HepG2 (cell line): ENCODE measurements around the gene SH3D19. TPM values are rescaled to one million over a fixed set of nuclear protein-coding genes. Genes with fewer than 3 reads are reported as not detected.

ENCODE experiments used
- AGO1 ChIP-seq: fragments of 200-400 bp; formaldehyde crosslinking; IDR thresholded peaks from 2 replicates; pipeline ENCODE4 v1.6.1; 2017; ENCODE audit warnings: mild to moderate bottlenecking, low read depth, low read length, moderate library complexity; ENCODE audit not compliant: poor library complexity, severe bottlenecking
- CBX5 ChIP-seq: sonication (generic); formaldehyde crosslinking; IDR thresholded peaks from 2 replicates; pipeline ENCODE4 v1.4.0; 2020; ENCODE audit warnings: missing genetic modification reagents, borderline replicate concordance
- DPF2 ChIP-seq: sonication (generic); formaldehyde crosslinking; IDR thresholded peaks from 2 replicates; pipeline ENCODE4 v1.4.0; 2020; ENCODE audit warnings: mild to moderate bottlenecking, low read depth, missing genetic modification reagents, borderline replicate concordance
- ELF4 ChIP-seq: sonication (generic); formaldehyde crosslinking; IDR thresholded peaks from 2 replicates; pipeline ENCODE4 v1.5.0; 2020; ENCODE audit warnings: missing genetic modification reagents, mild to moderate bottlenecking, moderate library complexity, borderline replicate concordance
- IKZF4 ChIP-seq: sonication (generic); formaldehyde crosslinking; IDR thresholded peaks from 2 replicates; pipeline ENCODE4 v1.5.1; 2020; ENCODE audit warnings: borderline replicate concordance, mild to moderate bottlenecking, low read depth, missing genetic modification reagents; ENCODE audit errors: not compliant biosample characterization
- KAT7 ChIP-seq: IDR thresholded peaks from 2 replicates; pipeline ENCODE4 v1.6.1; 2018; ENCODE audit warnings: borderline replicate concordance, missing compliant biosample characterization
- KMT2B ChIP-seq: IDR thresholded peaks from 2 replicates; pipeline ENCODE4 v1.6.1; 2016; ENCODE audit warnings: missing genetic modification reagents, missing compliant biosample characterization
- MAZ ChIP-seq, 2 experiments: sonication (generic) in 1 of 2; formaldehyde crosslinking in 1 of 2; IDR thresholded peaks; 2 replicates each; pipeline versions ENCODE4 v1.5.0 to v1.6.1; 2012 to 2020; ENCODE audit warnings: low read depth in 2 of 2, mild to moderate bottlenecking in 2 of 2, borderline replicate concordance in 1 of 2, improper control_type of control experiment in 1 of 2, low read length in 1 of 2, missing genetic modification reagents in 1 of 2, moderate library complexity in 1 of 2
- MED8 ChIP-seq: sonication (generic); formaldehyde crosslinking; IDR thresholded peaks from 2 replicates; pipeline ENCODE4 v1.8.1; 2023; ENCODE audit warnings: mild to moderate bottlenecking, missing genetic modification reagents; ENCODE audit not compliant: insufficient replicate concordance
- NRL ChIP-seq: sonication (generic); formaldehyde crosslinking; IDR thresholded peaks from 2 replicates; pipeline ENCODE4 v1.5.0; 2020; ENCODE audit warnings: missing genetic modification reagents, mild to moderate bottlenecking, moderate library complexity, borderline replicate concordance
- PHF5A ChIP-seq: IDR thresholded peaks from one replicate; pipeline ENCODE4 v1.6.1; 2018; ENCODE audit warnings: low read depth, missing genetic modification reagents; ENCODE audit not compliant: unreplicated experiment
- PTBP1 ChIP-seq: fragments of 200-400 bp; formaldehyde crosslinking; IDR thresholded peaks from 2 replicates; pipeline ENCODE4 v1.6.1; 2018; ENCODE audit warnings: low read length, low read depth; ENCODE audit not compliant: poor library complexity, severe bottlenecking
- REL ChIP-seq: sonication (generic); formaldehyde crosslinking; conservative IDR thresholded peaks from 2 replicates; pipeline ENCODE4 v1.8.0; 2022; ENCODE audit warnings: mild to moderate bottlenecking, missing genetic modification reagents, moderate library complexity
- SCMH1 ChIP-seq: sonication (generic); formaldehyde crosslinking; IDR thresholded peaks from 2 replicates; pipeline ENCODE4 v1.9.0; 2021; ENCODE audit warnings: missing genetic modification reagents, mild to moderate bottlenecking, borderline replicate concordance
- THAP8 ChIP-seq: sonication (generic); formaldehyde crosslinking; IDR thresholded peaks from 2 replicates; pipeline ENCODE4 v1.5.1; 2020; ENCODE audit warnings: missing genetic modification reagents, mild to moderate bottlenecking, borderline replicate concordance
- ZNF331 ChIP-seq: sonication (generic); formaldehyde crosslinking; IDR thresholded peaks from 2 replicates; pipeline ENCODE4 v1.4.0; 2020; ENCODE audit warnings: missing genetic modification reagents
- ZNF607 ChIP-seq: sonication (generic); formaldehyde crosslinking; IDR thresholded peaks from 2 replicates; pipeline ENCODE4 v1.5.1; 2020; ENCODE audit warnings: missing genetic modification reagents, mild to moderate bottlenecking, borderline replicate concordance
- ZNF7 ChIP-seq: IDR thresholded peaks from 2 replicates; pipeline ENCODE4 v1.6.1; 2016; ENCODE audit warnings: missing biosample characterization, missing genetic modification reagents
- ZNF720 ChIP-seq: sonication (generic); formaldehyde crosslinking; IDR thresholded peaks from 2 replicates; pipeline ENCODE4 v1.4.0; 2020; ENCODE audit warnings: missing genetic modification reagents
- ZNF768 ChIP-seq: sonication (generic); formaldehyde crosslinking; IDR thresholded peaks from 2 replicates; pipeline ENCODE4 v1.4.0; 2020; ENCODE audit warnings: missing genetic modification reagents
- ZXDC ChIP-seq: sonication (generic); formaldehyde crosslinking; IDR thresholded peaks from 2 replicates; pipeline ENCODE4 v1.5.0; 2020; ENCODE audit warnings: mild to moderate bottlenecking, missing genetic modification reagents
- polyA plus RNA-seq, 8 experiments: library from polyadenylated mRNA; depleted of rRNA in 3 of 8; stranded (reverse) in 7 of 8; unstranded in 1 of 8; fragments of >200 nt; fragmentation: Illumina TruSeq in 4 of 8; extraction: Trizol in 4 of 8; gene quantifications; 2 replicates each; pipeline versions ENCODE4 v1.2.1 to v1.2.3, GENCODE V29; 2011 to 2016; ENCODE audit warnings: low read depth in 4 of 8, missing spikeins in 1 of 8, mixed read lengths in 1 of 8; ENCODE audit not compliant: insufficient read depth in 1 of 8
- total RNA-seq, 5 experiments: library from RNA; depleted of rRNA; stranded (reverse); fragments of >200 nt; fragmentation: Illumina TruSeq; extraction: Trizol; gene quantifications; 2 replicates each; pipeline ENCODE4 v1.2.3, GENCODE V29; 2016; ENCODE audit warnings: low read depth in 1 of 5
- TF ChIP-seq, protein P1 (sequence below): sonication (generic); formaldehyde crosslinking; IDR thresholded peaks from 2 replicates; pipeline ENCODE4 v1.4.0; 2020; ENCODE audit warnings: mild to moderate bottlenecking, missing genetic modification reagents, borderline replicate concordance

SH3D19 gene
- total and polyA plus RNA-seq, 2 of the 13 experiments (the other 11 are each of a cell fraction or from before 2014, with no cell fraction given) = 31.2 to 38.0 TPM

DNA sequence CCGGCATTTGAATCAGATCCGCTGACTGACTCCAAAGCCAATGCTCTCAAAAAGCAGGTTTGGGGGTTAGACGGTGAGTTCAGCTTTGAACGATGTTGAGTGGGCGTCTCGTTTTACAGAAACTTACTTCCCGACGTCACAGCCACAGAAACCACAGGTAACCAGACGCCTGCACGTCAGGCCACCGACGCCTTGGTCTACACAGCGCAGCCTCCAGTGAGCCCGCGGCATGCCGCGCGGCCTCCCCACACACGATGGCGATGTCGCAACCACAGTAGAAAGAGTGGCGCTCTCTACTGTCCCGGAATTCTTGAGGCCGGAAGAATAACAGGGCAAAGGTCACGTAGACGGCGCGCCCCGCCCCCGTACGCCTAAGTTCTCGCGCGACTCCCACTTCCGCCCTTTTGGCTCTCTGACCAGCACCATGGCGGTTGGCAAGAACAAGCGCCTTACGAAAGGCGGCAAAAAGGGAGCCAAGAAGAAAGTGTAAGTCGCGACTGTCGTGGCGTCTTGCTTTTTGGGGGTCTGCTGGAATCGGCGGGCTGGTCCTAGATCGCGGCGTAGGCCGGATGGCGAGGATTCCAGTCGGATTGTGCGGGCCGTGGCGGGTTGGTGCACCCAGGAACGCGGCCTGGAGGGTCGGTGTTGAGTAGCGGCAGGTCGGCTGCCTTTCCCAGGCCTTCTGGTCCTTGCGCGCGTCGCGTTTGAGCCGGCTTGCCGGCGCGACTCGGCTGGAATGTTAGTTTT lies 226.0 kb downstream of the SH3D19 start, which contains the start of gene RPS3A (continued):
- TF ChIP-seq THAP8 (CRISPR knock-in tag) = no peak
- TF ChIP-seq PHF5A (CRISPR knock-in tag) = peak; percentile 95
- TF ChIP-seq ZNF331 = peak; percentile 89
- TF ChIP-seq ZXDC (CRISPR knock-in tag) = peak; percentile 78; the same call in 1 of the 2 replicates
- peak; percentile 79; the same call in 1 of the 2 replicates for TF ChIP-seq CBX5 (CRISPR knock-in tag)
- TF ChIP-seq DPF2 (CRISPR knock-in tag) = no peak; the same call in 1 of the 2 replicates
- peak; percentile 31 for TF ChIP-seq PTBP1
- peak; percentile 88 for TF ChIP-seq KAT7
- no peak for TF ChIP-seq AGO1
- TF ChIP-seq SCMH1 (CRISPR knock-in tag) = no peak
- peak; percentile 64 for TF ChIP-seq ZNF607 (CRISPR knock-in tag)
- TF ChIP-seq MED8 (CRISPR knock-in tag) = peak; percentile 94
- peak; percentile 98; the same call in 1 of the 2 replicates for TF ChIP-seq NRL (CRISPR knock-in tag)
- TF ChIP-seq IKZF4 (CRISPR knock-in tag) = no peak
- TF ChIP-seq KMT2B (CRISPR knock-in tag) = peak; percentile 85
- no peak for TF ChIP-seq ZNF7 (CRISPR knock-in tag)
- no peak for TF ChIP-seq MAZ (IDR thresholded peaks at IDR 0.05; ENCODE audit: borderline replicate concordance, low read depth, low read length)
- peak; percentile 90 for TF ChIP-seq MAZ (CRISPR knock-in tag; IDR thresholded peaks at IDR 0.05; ENCODE audit: low read depth)
- TF ChIP-seq ELF4 (CRISPR knock-in tag) = peak; percentile 98
- TF ChIP-seq REL (CRISPR knock-in tag) = 0 out of 2 replicates have a peak, but pooled peaks have one; percentile 60
- 0 out of 2 replicates have a peak, but pooled peaks have one; percentile 3 for TF ChIP-seq ZNF720 (CRISPR knock-in tag)
- TF ChIP-seq, protein P1, sequence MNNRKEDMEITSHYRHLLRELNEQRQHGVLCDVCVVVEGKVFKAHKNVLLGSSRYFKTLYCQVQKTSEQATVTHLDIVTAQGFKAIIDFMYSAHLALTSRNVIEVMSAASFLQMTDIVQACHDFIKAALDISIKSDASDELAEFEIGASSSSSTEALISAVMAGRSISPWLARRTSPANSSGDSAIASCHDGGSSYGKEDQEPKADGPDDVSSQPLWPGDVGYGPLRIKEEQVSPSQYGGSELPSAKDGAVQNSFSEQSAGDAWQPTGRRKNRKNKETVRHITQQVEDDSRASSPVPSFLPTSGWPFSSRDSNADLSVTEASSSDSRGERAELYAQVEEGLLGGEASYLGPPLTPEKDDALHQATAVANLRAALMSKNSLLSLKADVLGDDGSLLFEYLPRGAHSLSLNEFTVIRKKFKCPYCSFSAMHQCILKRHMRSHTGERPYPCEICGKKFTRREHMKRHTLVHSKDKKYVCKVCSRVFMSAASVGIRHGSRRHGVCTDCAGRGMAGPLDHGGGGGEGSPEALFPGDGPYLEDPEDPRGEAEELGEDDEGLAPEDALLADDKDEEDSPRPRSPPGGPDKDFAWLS (CRISPR knock-in tag) = no peak
- TF ChIP-seq ZNF768 = no peak; the same call in 1 of the 2 replicates
